Stimulated activated naive CD8-positive, alpha-beta T cell treated with anti-CD3 and anti-CD28 coated beads, Interleukin-15, Interleukin-2, amounts not matched to agents 100 U/mL and 50 U/mL, for 24 hours (primary cell): Measurements from ENCODE around the gene ANP32B.
A peak's percentile ranks its signal among the peaks of the same experiment; 100 is the strongest.
"Not testable (repeated sequence)": the region's sequence is repeated elsewhere in the genome, so short reads cannot be mapped to it uniquely, and the experiment has no call there.

ENCODE experiments used
- ATAC-seq: fragments of 150-1000 bp; cut with Tn5 transposase; one replicate; pipeline ENCODE4 v1.10.0; 2021
- DNase-seq: peaks from one replicate; pipeline ENCODE4 v3.0.0; 2021

Gene ANP32B

GRCh38 chr9:97982683-97983588, at the start of gene ANP32B:
Gene ANP32B (plus strand): TSS chr9:97983341. CDS start chr9:97983556, 215 bp downstream.
- DNase-seq: peak; percentile 96
- peak; percentile 88 for ATAC-seq

DNA sequence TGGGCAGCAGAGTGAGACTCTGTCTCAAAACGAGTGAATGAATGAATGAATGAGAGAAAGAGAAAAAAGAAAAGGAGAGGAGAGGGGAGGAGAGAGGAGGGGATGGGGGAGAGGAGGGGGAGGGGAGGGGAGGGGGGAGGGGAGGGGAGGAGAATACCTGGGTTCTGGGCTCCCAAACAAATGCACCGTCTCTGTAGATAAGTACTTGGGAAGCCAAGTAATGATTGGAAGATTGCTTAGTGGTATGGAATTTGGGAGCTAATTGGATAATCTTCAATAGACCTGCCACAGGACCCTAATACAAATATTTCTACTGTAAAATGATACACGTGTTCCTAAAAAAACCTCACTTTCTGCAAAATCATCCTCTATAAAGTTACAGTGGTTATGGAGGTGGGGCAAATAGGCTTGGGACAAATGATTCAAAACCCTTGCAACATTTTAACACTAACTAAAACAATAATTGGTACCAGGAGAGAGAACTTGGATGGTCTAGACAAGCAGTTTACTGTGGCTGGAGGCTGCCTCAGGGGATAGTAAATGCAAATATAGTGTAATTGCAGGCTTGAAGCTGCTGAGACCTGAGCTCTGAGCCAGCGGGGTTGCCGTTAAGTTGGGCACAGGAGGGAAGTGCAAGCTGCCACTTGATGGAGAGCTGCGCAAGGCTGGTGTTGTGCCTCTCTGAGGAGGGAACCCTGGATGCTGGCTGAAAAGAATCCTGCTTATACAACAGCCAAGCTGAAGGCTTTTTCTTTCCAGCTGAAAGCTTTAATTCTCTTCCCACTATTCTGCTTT, 48.6 kb upstream of the ANP32B start:
- ATAC-seq: peak; percentile 7

GRCh38 chr9:97935276-97935675, 47.9 kb upstream of the ANP32B start:
- no peak for ATAC-seq
- no peak for DNase-seq

More for the DNA sequence above, 48.6 kb upstream of the ANP32B start:
- DNase-seq: no peak

DNA sequence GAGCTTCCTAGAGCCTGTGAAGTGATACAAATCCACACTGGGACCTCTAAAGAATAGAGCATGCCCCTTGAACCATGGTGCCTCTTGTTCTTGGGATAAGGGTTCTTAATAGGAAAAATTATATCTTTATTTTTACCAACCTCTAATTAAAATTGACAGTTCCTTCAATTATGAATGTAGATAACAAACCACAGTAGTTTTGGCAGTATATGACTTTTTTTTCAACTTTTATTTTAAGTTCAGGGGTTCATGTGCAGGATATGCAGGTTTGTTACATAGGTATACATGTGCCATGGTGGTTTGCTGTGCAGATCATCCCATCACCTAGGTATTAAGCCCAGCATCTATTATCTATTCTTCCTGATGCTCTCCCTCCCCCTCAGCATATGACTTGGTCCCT, 46.1 kb upstream of the ANP32B start:
- ATAC-seq: no peak

GRCh38 chr9:97938081-97938644, 45.0 kb upstream of the ANP32B start, which contains the start of gene HEMGN:
Gene HEMGN (minus strand): TSS chr9:97938172. CDS start chr9:97938136, 36 bp downstream.
- ATAC-seq (peak; percentile 72), DNase-seq (no peak)

More for the DNA sequence above, 46.1 kb upstream of the ANP32B start:
- no peak for DNase-seq

DNA sequence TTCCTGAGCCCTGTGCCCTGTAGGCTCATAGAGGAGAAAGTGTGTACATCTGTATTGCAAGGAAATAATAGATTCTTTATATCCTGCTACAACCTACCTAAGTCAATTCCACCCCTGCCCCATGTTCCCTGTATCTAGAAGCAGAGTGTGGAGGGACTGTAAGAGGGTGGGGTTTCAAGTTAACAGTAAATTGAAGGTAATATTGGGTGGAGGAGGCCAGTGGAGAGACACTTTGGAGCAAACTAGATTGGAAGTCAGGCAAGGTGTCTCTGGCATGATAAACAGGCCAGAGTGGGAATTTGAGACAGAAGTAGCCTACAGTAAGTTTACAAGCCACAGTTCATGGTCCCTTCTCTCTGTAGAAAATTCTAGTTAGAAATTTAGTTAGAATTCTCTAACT, 42.9 kb upstream of the ANP32B start:
- no peak for ATAC-seq

DNA sequence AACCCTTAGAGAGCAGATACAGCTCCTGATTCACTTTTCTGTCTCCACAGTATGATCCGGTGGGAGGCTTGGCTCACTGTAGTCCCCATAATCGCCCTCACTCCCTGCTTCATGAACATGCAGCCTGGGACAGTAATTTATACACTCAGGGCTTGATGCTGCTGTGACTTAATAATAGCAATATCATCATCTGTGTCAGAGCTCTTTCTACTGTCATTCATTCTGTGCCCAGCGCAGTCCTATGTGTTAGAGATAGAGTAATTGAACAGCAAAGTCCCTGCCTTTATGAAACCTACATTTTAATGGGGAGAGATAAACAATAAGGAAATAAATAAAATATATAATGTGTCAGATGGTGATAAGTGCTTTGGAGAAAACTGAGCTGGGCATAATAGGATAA, 42.4 kb upstream of the ANP32B start:
- DNase-seq (no peak), ATAC-seq (no peak)

More for the DNA sequence above, 42.9 kb upstream of the ANP32B start:
- no peak for DNase-seq

- no peak for DNase-seq
- ATAC-seq: no peak
Measured at GRCh38 chr9:97941323-97941722, 41.8 kb upstream of the ANP32B start.

GRCh38 chr9:97943308-97943855, 39.8 kb upstream of the ANP32B start:
- ATAC-seq (no peak), DNase-seq (no peak)

GRCh38 chr9:97944612-97945011, 38.5 kb upstream of the ANP32B start:
- ATAC-seq (no peak), DNase-seq (no peak)

DNA sequence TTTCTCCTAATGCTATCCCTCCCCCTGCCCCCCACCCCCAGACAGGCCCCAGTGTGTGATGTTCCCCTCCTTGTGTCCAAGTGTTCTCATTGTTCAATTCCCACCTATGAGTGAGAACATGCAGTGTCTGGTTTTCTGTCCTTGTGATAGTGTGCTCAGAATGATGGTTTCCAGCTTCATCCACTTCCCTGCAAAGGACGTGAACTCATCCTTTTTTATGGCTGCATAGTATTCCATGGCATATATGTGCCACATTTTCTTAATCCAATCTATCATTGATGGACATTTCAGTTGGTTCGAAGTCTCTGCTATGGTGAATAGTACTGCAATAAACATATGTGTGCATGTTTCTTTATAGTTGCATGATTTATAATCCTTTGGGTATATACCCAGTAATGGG, 37.7 kb upstream of the ANP32B start:
- DNase-seq, ATAC-seq: not testable (repeated sequence)

- not testable (repeated sequence) for DNase-seq, ATAC-seq
Measured at GRCh38 chr9:97947094-97947493, 36.0 kb upstream of the ANP32B start.

GRCh38 chr9:97950873-97951272, 32.3 kb upstream of the ANP32B start:
- not testable (repeated sequence) for DNase-seq, ATAC-seq

- DNase-seq (peak; percentile 52), ATAC-seq (peak; percentile 90)
Measured at GRCh38 chr9:97954550-97954989, 28.6 kb upstream of the ANP32B start.

DNA sequence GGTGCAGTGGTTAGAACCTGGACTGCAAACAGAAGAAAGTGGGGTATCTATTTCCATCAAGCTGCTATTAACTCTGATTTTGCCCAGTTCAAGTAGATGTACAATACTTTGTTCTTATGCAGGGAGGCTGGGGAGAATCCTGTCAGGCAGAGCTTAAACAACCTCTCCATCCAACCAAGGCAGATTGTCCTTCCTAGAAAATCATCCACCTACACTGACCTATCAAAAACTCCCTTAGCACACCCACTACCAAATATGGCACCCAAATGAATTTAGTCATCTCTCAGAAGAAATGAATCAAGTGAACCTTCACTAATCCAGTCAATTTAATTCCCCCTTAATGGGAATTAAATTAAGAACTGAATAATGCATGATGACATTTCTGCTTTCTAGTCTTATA, 26.8 kb upstream of the ANP32B start:
- DNase-seq (no peak), ATAC-seq (no peak)

DNA sequence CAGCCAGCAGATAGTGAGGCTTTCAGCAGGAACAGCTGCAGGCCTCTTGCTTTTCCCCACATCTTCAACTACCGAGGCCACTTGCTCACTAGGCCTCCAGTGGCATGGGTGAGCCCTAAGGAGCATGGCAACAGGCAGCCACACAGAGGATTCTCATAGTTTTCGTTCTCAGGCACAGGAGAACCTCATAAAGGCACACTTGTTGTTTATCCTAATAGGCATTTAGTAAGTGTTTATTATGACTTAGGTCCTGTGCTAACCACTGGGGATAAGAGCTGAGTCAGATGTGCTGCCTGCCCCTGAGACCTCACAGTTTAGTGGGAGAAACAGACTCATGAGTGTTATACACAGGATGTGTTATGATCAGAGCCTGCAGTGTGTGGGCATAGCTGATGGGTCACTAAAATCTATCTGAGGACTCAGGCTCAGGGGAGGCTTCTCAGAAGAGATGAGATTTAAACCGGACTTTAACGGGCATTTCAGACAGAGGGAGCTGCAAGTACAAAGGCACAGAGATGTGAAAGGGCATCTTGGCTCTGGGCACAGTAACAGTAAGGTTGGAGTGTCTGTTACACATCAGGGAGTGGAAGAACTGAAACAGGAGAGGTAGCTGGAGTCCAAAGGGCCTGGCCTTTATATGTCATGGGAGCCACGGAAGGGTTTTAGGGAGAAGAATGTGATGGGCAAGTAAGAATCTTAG, 24.2 kb upstream of the ANP32B start:
- ATAC-seq (peak; percentile 71), DNase-seq (no peak)

- ATAC-seq (no peak), DNase-seq (no peak)
Measured at GRCh38 chr9:97959585-97959984, 23.6 kb upstream of the ANP32B start.

DNA sequence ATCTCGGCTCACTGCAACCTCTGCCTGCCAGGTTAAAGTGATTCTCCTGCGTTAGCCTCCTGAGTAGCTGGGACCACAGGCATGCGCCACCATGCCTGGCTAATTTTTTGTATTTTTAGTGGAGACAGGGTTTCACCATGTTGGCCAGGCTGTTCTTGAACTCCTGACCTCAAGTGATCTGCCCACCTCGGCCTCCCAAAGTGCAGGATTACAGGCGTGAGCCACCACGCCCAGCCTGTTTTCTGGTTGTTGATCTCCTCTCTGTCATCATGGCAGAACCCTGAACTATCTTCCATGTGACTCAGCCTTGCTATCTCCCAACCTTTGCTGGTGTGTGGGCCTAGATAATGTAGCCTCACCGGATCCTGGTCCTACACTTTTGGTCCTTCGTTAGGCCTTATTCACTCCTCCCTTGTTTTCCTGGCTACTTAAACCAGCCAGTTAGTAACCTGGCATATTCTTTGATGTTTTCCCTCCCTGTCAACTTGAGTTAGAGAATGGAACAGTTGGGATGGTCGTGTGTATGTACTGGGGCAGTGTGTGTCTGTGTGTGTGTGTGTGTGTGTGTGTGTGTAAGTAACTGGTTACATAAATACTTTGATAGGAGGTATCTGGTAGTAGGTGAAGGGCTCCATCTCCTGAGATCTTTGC, 22.3 kb upstream of the ANP32B start:
- DNase-seq, ATAC-seq: not testable (repeated sequence)

DNA sequence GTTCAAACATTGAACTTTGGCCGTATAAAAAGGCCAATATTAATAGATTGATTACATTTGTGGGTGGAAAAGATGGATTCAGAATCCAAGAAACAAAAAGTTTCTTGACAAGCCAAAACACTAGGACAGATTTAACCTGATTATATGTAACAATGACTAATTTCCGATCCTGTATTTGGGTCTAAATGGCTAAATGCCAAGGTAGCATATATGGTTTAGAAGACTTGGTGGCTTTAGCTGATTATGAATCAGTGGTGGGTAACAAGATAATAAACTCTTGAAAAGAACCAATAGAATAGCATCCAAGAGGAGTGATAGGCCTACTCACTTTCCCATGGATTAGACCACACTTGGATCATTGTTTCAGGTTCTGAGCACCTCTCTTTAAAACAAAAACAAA, 21.8 kb upstream of the ANP32B start:
- ATAC-seq (no peak), DNase-seq (no peak)

DNA sequence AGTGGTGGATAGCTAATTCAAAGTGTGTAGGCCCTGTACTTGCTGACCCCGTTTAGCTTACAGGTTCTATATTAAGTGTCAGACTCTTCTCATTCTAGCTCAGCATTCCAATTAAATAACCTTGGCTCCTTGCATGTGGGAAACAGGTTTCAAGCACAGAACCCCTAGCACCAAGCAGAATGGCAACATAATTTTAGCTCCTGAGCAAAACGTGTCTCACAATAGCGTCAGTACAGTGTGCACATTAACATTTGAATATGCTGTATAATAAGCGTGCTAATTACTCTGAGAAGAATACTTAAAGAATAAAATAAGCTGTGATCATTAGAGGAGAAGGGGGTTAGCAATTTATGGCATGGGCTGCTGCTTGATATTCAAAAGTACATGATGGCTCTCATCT, 21.0 kb upstream of the ANP32B start:
- no peak for DNase-seq
- no peak for ATAC-seq

DNA sequence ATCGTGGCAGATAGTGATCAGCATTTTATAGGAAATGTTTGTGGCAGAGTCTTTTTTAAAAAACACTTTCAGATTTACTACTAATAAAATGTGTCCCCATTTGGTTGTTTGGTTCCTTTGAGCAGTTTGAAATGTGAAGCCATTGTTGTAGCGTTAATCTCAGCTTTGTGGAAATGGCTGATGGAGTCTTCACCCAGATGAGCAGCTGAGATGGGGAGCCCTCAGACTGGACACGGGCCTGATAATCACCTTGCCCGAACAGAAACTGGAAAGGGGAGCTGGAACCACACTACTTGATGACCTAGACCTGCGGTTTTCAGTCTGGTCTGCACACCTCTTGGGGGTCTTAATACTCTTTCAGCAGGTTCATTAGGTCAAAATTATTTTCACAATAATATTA, 20.6 kb upstream of the ANP32B start:
- ATAC-seq: no peak
- DNase-seq: no peak
